Neural progenitor cell (in vitro differentiated cells): ENCODE results near the gene OR10D3. TPM values are rescaled to one million over a fixed set of nuclear protein-coding genes. Genes with fewer than 3 reads are reported as not detected.
A peak's percentile ranks its signal among the peaks of the same experiment; 100 is the strongest.
"Not testable (repeated sequence)": the region's sequence is repeated elsewhere in the genome, so short reads cannot be mapped to it uniquely, and the experiment has no call there.

Experiments
- DNase-seq: peaks from one replicate; pipeline ENCODE4 v3.0.0-alpha.2; 2016; ENCODE audit warnings: low spot score
- H2AFZ ChIP-seq: fragments of 200-600 bp; sonication (generic); replicated peaks from 2 replicates; pipeline ENCODE4 v1.6.1; 2016; ENCODE audit warnings: antibody characterized with exemption
- H3F3A ChIP-seq: fragments of 200-600 bp; sonication (generic); 2 replicates; pipeline ENCODE4 v1.6.1; 2016; ENCODE audit warnings: antibody characterized with exemption, low read depth
- H3K27ac ChIP-seq: fragments of 200-600 bp; sonication (generic); 2 replicates; pipeline ENCODE4 v1.5.1; 2016; ENCODE audit warnings: mild to moderate bottlenecking
- H3K27me3 ChIP-seq: fragments of 200-600 bp; sonication (generic); 2 replicates; pipeline ENCODE4 v1.6.1; 2016; ENCODE audit warnings: mild to moderate bottlenecking, moderate library complexity
- H3K36me3 ChIP-seq: fragments of 200-600 bp; sonication (generic); 2 replicates; pipeline ENCODE4 v1.5.1; 2016
- H3K4me1 ChIP-seq: fragments of 200-600 bp; sonication (generic); 2 replicates; pipeline ENCODE4 v1.6.1; 2016; ENCODE audit warnings: mixed run types
- H3K4me2 ChIP-seq: fragments of 200-600 bp; sonication (generic); 2 replicates; pipeline ENCODE4 v1.6.1; 2016
- H3K4me3 ChIP-seq: fragments of 200-600 bp; sonication (generic); 2 replicates; pipeline ENCODE4 v1.5.1; 2016
- H3K79me2 ChIP-seq: fragments of 200-600 bp; sonication (generic); 2 replicates; pipeline ENCODE4 v1.6.1; 2016; ENCODE audit warnings: low read depth
- H3K9ac ChIP-seq: fragments of 200-600 bp; sonication (generic); 2 replicates; pipeline ENCODE4 v1.6.1; 2016
- H3K9me3 ChIP-seq: fragments of 200-600 bp; sonication (generic); 2 replicates; pipeline ENCODE4 v1.5.1; 2016; ENCODE audit warnings: low read depth
- H4K20me1 ChIP-seq: fragments of 200-600 bp; sonication (generic); 2 replicates; pipeline ENCODE4 v1.6.1; 2016; ENCODE audit warnings: low read depth
- H3K27ac Mint-ChIP-seq: 3 replicates; pipeline ENCODE4 v1.8.0; 2021; ENCODE audit warnings: mixed read lengths
- H3K27me3 Mint-ChIP-seq: 2 replicates; pipeline ENCODE4 v1.8.0; 2022; ENCODE audit warnings: low read depth, mild to moderate bottlenecking, inconsistent platforms, moderate library complexity, mixed read lengths; ENCODE audit not compliant: insufficient read depth
- H3K36me3 Mint-ChIP-seq: 3 replicates; pipeline ENCODE4 v1.8.0; 2021; ENCODE audit warnings: mixed read lengths
- H3K4me1 Mint-ChIP-seq: 3 replicates; pipeline ENCODE4 v1.8.0; 2021; ENCODE audit warnings: mixed read lengths
- H3K4me3 Mint-ChIP-seq: 3 replicates; pipeline ENCODE4 v1.8.0; 2021; ENCODE audit warnings: mild to moderate bottlenecking, moderate library complexity, mixed read lengths
- H3K9me3 Mint-ChIP-seq: 3 replicates; pipeline ENCODE4 v1.8.0; 2020; ENCODE audit warnings: mixed read lengths
- CTCF ChIP-seq: fragments of 200-600 bp; sonication (generic); IDR thresholded peaks from 2 replicates; pipeline ENCODE4 v1.5.1; 2017; ENCODE audit warnings: antibody characterized with exemption, mild to moderate bottlenecking
- EZH2 ChIP-seq: fragments of 200-600 bp; sonication (generic); IDR thresholded peaks from 2 replicates; pipeline ENCODE4 v1.6.1; 2017; ENCODE audit warnings: antibody characterized with exemption, mild to moderate bottlenecking, moderate library complexity
- EZH2phosphoT487 ChIP-seq: fragments of 200-600 bp; sonication (generic); IDR thresholded peaks from 2 replicates; pipeline ENCODE4 v1.6.1; 2017; ENCODE audit warnings: antibody characterized with exemption
- total RNA-seq: library from RNA; depleted of rRNA; stranded (reverse); fragments of >200 nt; gene quantifications from 2 replicates; pipeline ENCODE4 v1.2.3, GENCODE V29; 2015; ENCODE audit warnings: low replicate concordance

Gene OR10D3
- total RNA-seq, 1 donor from 2014 or later: not detected

- Mint-ChIP-seq H3K4me1 (no peaks in the 10 kb centered on the region), H3K36me3 (no peaks in the 10 kb centered on the region), H3K27ac (no peak overlapping the region), H3K4me3 (no peak overlapping the region), H3K9me3 (no peaks in the 10 kb centered on the region), H3K27me3 (peaks cover 9% of the 10 kb centered on the region)
- Histone ChIP-seq H3K79me2 (no peaks in the 10 kb centered on the region), H3K4me1 (no peaks in the 10 kb centered on the region), H2AFZ (no peak overlapping the region), H3K9me3 (no peaks in the 10 kb centered on the region), H3K36me3 (no peaks in the 10 kb centered on the region), H3K9ac (no peak overlapping the region), H3K27ac (no peak overlapping the region), H3K4me2 (no peak overlapping the region), H3F3A (no peaks in the 10 kb centered on the region), H4K20me1 (no peaks in the 10 kb centered on the region), H3K4me3 (no peak overlapping the region), H3K27me3 (no peaks in the 10 kb centered on the region)
- TF ChIP-seq EZH2phosphoT487 (no peak), EZH2 (no peak)
- no peak for DNase-seq
Observed at GRCh38 chr11:124159481-124159880, 23.7 kb upstream of the OR10D3 start.

- TF ChIP-seq EZH2 (no peak), CTCF (no peak), EZH2phosphoT487 (no peak)
- H4K20me1 ChIP-seq: no peaks in the 10 kb centered on the region
- H3K79me2 ChIP-seq: no peaks in the 10 kb centered on the region
- H3K9ac ChIP-seq: no peak overlapping the region
- H3K4me1 ChIP-seq: no peaks in the 10 kb centered on the region
- no peak overlapping the region for H3K27ac ChIP-seq
- H3F3A ChIP-seq: no peaks in the 10 kb centered on the region
- Mint-ChIP-seq H3K36me3 (no peaks in the 10 kb centered on the region), H3K4me1 (no peaks in the 10 kb centered on the region), H3K27ac (no peak overlapping the region), H3K4me3 (no peak overlapping the region), H3K9me3 (peaks cover 3% of the 10 kb centered on the region), H3K27me3 (peaks cover 9% of the 10 kb centered on the region)
- no peak overlapping the region for H3K4me3 ChIP-seq
- no peaks in the 10 kb centered on the region for H3K36me3 ChIP-seq
- H3K4me2 ChIP-seq: no peak overlapping the region
- no peaks in the 10 kb centered on the region for H3K27me3 ChIP-seq
- H2AFZ ChIP-seq: peak overlapping the region; percentile 51
- no peaks in the 10 kb centered on the region for H3K9me3 ChIP-seq
- DNase-seq: no peak
Observed at GRCh38 chr11:124160986-124161385, 22.2 kb upstream of the OR10D3 start.

GRCh38 chr11:124167826-124168231 lies 15.3 kb upstream of the OR10D3 start:
- Histone ChIP-seq H3K27me3 (no peaks in the 10 kb centered on the region), H3K4me1 (peaks cover 25% of the 10 kb centered on the region), H3F3A (peaks cover 10% of the 10 kb centered on the region), H3K4me2 (peak overlapping the region; percentile 45), H3K9ac (no peak overlapping the region), H3K36me3 (no peaks in the 10 kb centered on the region), H3K4me3 (no peak overlapping the region), H2AFZ (no peak overlapping the region), H3K79me2 (no peaks in the 10 kb centered on the region), H3K27ac (no peak overlapping the region), H4K20me1 (no peaks in the 10 kb centered on the region), H3K9me3 (no peaks in the 10 kb centered on the region)
- Mint-ChIP-seq H3K36me3 (peaks cover 2% of the 10 kb centered on the region), H3K4me1 (peaks cover 34% of the 10 kb centered on the region), H3K4me3 (no peak overlapping the region), H3K9me3 (peaks cover 8% of the 10 kb centered on the region), H3K27me3 (peaks cover 11% of the 10 kb centered on the region), H3K27ac (no peak overlapping the region)
- DNase-seq: peak; percentile 76
- TF ChIP-seq EZH2: no peak
- peak; percentile 45 for TF ChIP-seq EZH2phosphoT487
- no peak for TF ChIP-seq CTCF

- Mint-ChIP-seq H3K27me3 (peaks cover 9% of the 10 kb centered on the region), H3K36me3 (peaks cover 2% of the 10 kb centered on the region), H3K27ac (no peak overlapping the region), H3K4me1 (peaks cover 41% of the 10 kb centered on the region), H3K9me3 (peaks cover 8% of the 10 kb centered on the region), H3K4me3 (no peak overlapping the region)
- Histone ChIP-seq H3K27ac (no peak overlapping the region), H3K9me3 (no peaks in the 10 kb centered on the region), H3K36me3 (no peaks in the 10 kb centered on the region), H3K27me3 (no peaks in the 10 kb centered on the region), H3K4me2 (no peak overlapping the region), H3K9ac (no peak overlapping the region), H2AFZ (no peak overlapping the region), H3K4me3 (no peak overlapping the region), H4K20me1 (no peaks in the 10 kb centered on the region), H3F3A (peaks cover 10% of the 10 kb centered on the region), H3K4me1 (peaks cover 35% of the 10 kb centered on the region), H3K79me2 (no peaks in the 10 kb centered on the region)
- DNase-seq: no peak
- TF ChIP-seq EZH2phosphoT487 (no peak), CTCF (no peak), EZH2 (no peak)
Observed at GRCh38 chr11:124168796-124169195, 14.3 kb upstream of the OR10D3 start.

GRCh38 chr11:124170315-124170714 lies 12.8 kb upstream of the OR10D3 start:
- not testable (repeated sequence) for DNase-seq, H3K4me2 ChIP-seq, H3K27me3 ChIP-seq, H3K27ac ChIP-seq, H3K9me3 ChIP-seq, H3K27me3 Mint-ChIP-seq, H2AFZ ChIP-seq, H3K4me3 Mint-ChIP-seq, H3K4me3 ChIP-seq, H3K9ac ChIP-seq, H4K20me1 ChIP-seq, H3K36me3 Mint-ChIP-seq, H3K79me2 ChIP-seq, H3K36me3 ChIP-seq, H3K9me3 Mint-ChIP-seq, H3K27ac Mint-ChIP-seq
- peaks cover 50% of the 10 kb centered on the region for H3K4me1 Mint-ChIP-seq
- Histone ChIP-seq H3F3A (peaks cover 10% of the 10 kb centered on the region), H3K4me1 (peaks cover 43% of the 10 kb centered on the region)
